BJ (cell line): ENCODE measurements around the gene KCNK1. TPM values are rescaled to one million over a fixed set of nuclear protein-coding genes. Genes with fewer than 3 reads are reported as not detected.

Experiments
- CTCF ChIA-PET: fragments of 350-600 bp; formaldehyde crosslinking; extraction: SDS; loops from one replicate; lab custom pipeline; 2021; ENCODE audit warnings: antibody characterized with exemption, inconsistent platforms; lab: Yijun Ruan, JAX
- POLR2A ChIA-PET: fragments of 300-600 bp; sonication (Branson Sonifier 250); formaldehyde crosslinking; extraction: SDS; loops from one replicate; lab custom pipeline; 2021; ENCODE audit warnings: antibody characterized with exemption; lab: Charles Lee
- DNase-seq: peaks from one replicate; pipeline ENCODE4 v3.0.0-alpha.2; 2011; ENCODE audit warnings: low read depth
- H3K27me3 ChIP-seq: 2 replicates; pipeline ENCODE4 v1.6.0; 2011; ENCODE audit warnings: low read length; ENCODE audit not compliant: control insufficient read depth, insufficient read depth
- H3K36me3 ChIP-seq: 2 replicates; pipeline ENCODE4 v1.5.1; 2011; ENCODE audit warnings: low read length; ENCODE audit not compliant: control insufficient read depth, insufficient read depth
- H3K4me3 ChIP-seq: 2 replicates; pipeline ENCODE4 v1.5.1; 2011; ENCODE audit warnings: low read depth, mild to moderate bottlenecking, control low read depth, low read length
- CTCF ChIP-seq: IDR thresholded peaks from 2 replicates; pipeline ENCODE4 v1.5.1; 2011; ENCODE audit warnings: low read depth, mild to moderate bottlenecking, control low read depth, inconsistent platforms, low read length, moderate library complexity; ENCODE audit not compliant: insufficient read depth
- polyA plus RNA-seq: library from polyadenylated mRNA; depleted of rRNA; stranded (reverse); fragments of >200 nt; gene quantifications from 2 replicates; pipeline ENCODE4 v1.2.3, GENCODE V29; 2011

Gene KCNK1
- polyA plus RNA-seq, 1 experiment: 3.0 TPM

- POLR2A ChIA-PET: no interaction called here
- H3K36me3 ChIP-seq: no peaks in the 10 kb centered on the region
- DNase-seq: no peak
- CTCF ChIA-PET: interaction anchor here (0.6 kb wide), 1 partner anchor 41 kb away, joined by 3 read pairs; no protein-coding TSS in a partner anchor
- TF ChIP-seq CTCF: no peak
- no peak overlapping the region for H3K4me3 ChIP-seq
- no peaks in the 10 kb centered on the region for H3K27me3 ChIP-seq
Observed at GRCh38 chr1:233627376-233627775, 13.5 kb downstream of the KCNK1 start.

- ChIA-PET POLR2A (no interaction called here), CTCF (no interaction called here)
- H3K4me3 ChIP-seq: no peak overlapping the region
- no peaks in the 10 kb centered on the region for H3K36me3 ChIP-seq
- no peak for TF ChIP-seq CTCF
- H3K27me3 ChIP-seq: no peaks in the 10 kb centered on the region
- DNase-seq: no peak
Observed at GRCh38 chr1:233627823-233628222, 13.9 kb downstream of the KCNK1 start.

GRCh38 chr1:233629305-233629935, 15.5 kb downstream of the KCNK1 start:
- no peak for TF ChIP-seq CTCF
- Histone ChIP-seq H3K36me3 (no peaks in the 10 kb centered on the region), H3K4me3 (no peak overlapping the region), H3K27me3 (no peaks in the 10 kb centered on the region)
- CTCF ChIA-PET: interaction anchor here (0.9 kb wide), 1 partner anchor 21 kb away, joined by 3 read pairs; no protein-coding TSS in a partner anchor
- POLR2A ChIA-PET: no interaction called here
- no peak for DNase-seq

GRCh38 chr1:233631810-233632405, 18.0 kb downstream of the KCNK1 start:
- no peak for DNase-seq
- no peak for TF ChIP-seq CTCF
- Histone ChIP-seq H3K27me3 (no peaks in the 10 kb centered on the region), H3K36me3 (no peaks in the 10 kb centered on the region), H3K4me3 (no peak overlapping the region)
- ChIA-PET CTCF (interaction anchor here (0.5 kb wide), 1 partner anchor 533 kb away, joined by 3 read pairs; no protein-coding TSS in a partner anchor), POLR2A (no interaction called here)

- DNase-seq: no peak
- H3K36me3 ChIP-seq: no peaks in the 10 kb centered on the region
- POLR2A ChIA-PET: no interaction called here
- CTCF ChIA-PET: no interaction called here
- H3K27me3 ChIP-seq: no peaks in the 10 kb centered on the region
- no peak overlapping the region for H3K4me3 ChIP-seq
- TF ChIP-seq CTCF: no peak
Observed at GRCh38 chr1:233632436-233632835, 18.5 kb downstream of the KCNK1 start.
